ENCODE results near the gene ZNRF3. TPM values are rescaled to one million over a fixed set of nuclear protein-coding genes. Genes with fewer than 3 reads are reported as not detected.

The ZNRF3 gene
- total RNA-seq, 6 experiments from 2014 or later: 5.8 to 9.2 (median 6.9) TPM

- no peaks in the 10 kb centered on the region for H3K27me3 ChIP-seq
- no peaks in the 10 kb centered on the region for H3K4me1 ChIP-seq
- no peaks in the 10 kb centered on the region for H3K9me3 ChIP-seq
- DNase-seq (no peak), ATAC-seq (no peak)
- H3K27ac ChIP-seq: no peak overlapping the region
- H3K36me3 ChIP-seq: no peaks in the 10 kb centered on the region
- 71% methylated on average over 1 of the region's 1 CpG for WGBS (ENCODE audit: insufficient coverage, low coverage, low lambda C conversion rate, missing lambda C conversion rate)
- no peak for TF ChIP-seq POLR2A (IDR thresholded peaks at IDR 0.05)
- TF ChIP-seq CTCF (IDR thresholded peaks at IDR 0.05): no peak
- no peak overlapping the region for H3K4me3 ChIP-seq
- intact Hi-C loops (cut with DNase I): no loop called here
Measured at GRCh38 chr22:29103121-29103520, 219.7 kb downstream of the ZNRF3 start.

DNA sequence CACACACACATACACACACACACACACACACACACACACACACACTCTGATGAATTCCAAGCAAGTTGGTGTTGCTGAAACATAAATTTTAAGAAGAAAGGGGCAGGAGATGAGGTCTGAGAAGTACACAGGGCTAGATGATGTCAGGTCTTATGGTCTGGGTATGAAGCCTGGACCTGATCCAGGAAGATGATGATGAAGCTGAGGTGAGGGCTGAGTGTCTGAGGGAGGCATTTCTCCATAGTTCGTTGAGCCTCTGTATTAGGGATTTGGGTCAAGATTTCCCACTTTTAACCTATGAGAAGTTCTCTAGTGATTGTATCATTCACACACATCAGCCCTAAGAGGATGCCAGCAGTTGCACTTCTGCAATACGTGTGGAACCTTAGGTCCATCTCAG is 222.1 kb downstream of the ZNRF3 start:
- DNase-seq (no peak), ATAC-seq (peak in 1 of 4 donors; percentile 17)
- TF ChIP-seq POLR2A (IDR thresholded peaks at IDR 0.05) (no peak), CTCF (IDR thresholded peaks at IDR 0.05) (no peak)
- WGBS (ENCODE audit: insufficient coverage, low coverage, low lambda C conversion rate, missing lambda C conversion rate): 65% methylated on average over 2 of the region's 2 CpGs
- no peaks in the 10 kb centered on the region for H3K4me1 ChIP-seq
- H3K4me3 ChIP-seq: no peak overlapping the region
- intact Hi-C loops (cut with DNase I): no loop called here
- H3K9me3 ChIP-seq: no peaks in the 10 kb centered on the region
- H3K27ac ChIP-seq: no peak overlapping the region
- no peaks in the 10 kb centered on the region for H3K27me3 ChIP-seq
- H3K36me3 ChIP-seq: no peaks in the 10 kb centered on the region

- Histone ChIP-seq H3K9me3 (no peaks in the 10 kb centered on the region), H3K27me3 (no peaks in the 10 kb centered on the region), H3K4me3 (no peak overlapping the region), H3K4me1 (no peaks in the 10 kb centered on the region), H3K36me3 (no peaks in the 10 kb centered on the region), H3K27ac (no peak overlapping the region)
- ATAC-seq (no peak), DNase-seq (no peak)
- intact Hi-C loops (cut with DNase I): no loop called here
- TF ChIP-seq CTCF (IDR thresholded peaks at IDR 0.05): no peak
- WGBS (ENCODE audit: insufficient coverage, low coverage, low lambda C conversion rate, missing lambda C conversion rate): 61% methylated on average over 4 of the region's 4 CpGs
Measured at GRCh38 chr22:29106839-29107238, 223.5 kb downstream of the ZNRF3 start.

Small RNAs within 50 kb of the gene (small RNA-seq; reads per million reads assigned to genes)
- gene Z93930.1: 0 reads per million in 2 experiments

Other genes starting within 250 kb of the ZNRF3 start
- 10 to 100 TPM in 5 of 6 experiments, 1 to 10 TPM in 1; 9.4 to 38.3 (median 15.0) TPM for gene TTC28, start 203.7 kb upstream of the ZNRF3 start, total RNA-seq
- 1 to 10 TPM; 2.0 to 6.3 (median 4.2) TPM for gene CHEK2, start 141.8 kb upstream of the ZNRF3 start, total RNA-seq
- gene HSCB, start 141.5 kb upstream of the ZNRF3 start, total RNA-seq: 10 to 100 TPM; 11.6 to 29.0 (median 13.4) TPM
- 10 to 100 TPM; 15.3 to 24.4 (median 18.0) TPM for gene CCDC117, start 110.9 kb upstream of the ZNRF3 start, total RNA-seq
- 100 to 1,000 TPM; 298 to 624 (median 414) TPM for gene XBP1, start 83.0 kb upstream of the ZNRF3 start, total RNA-seq
- not detected for gene C22orf31, start 178.3 kb downstream of the ZNRF3 start, total RNA-seq
- gene KREMEN1, start 189.5 kb downstream of the ZNRF3 start, total RNA-seq: 1 to 10 TPM; 1.7 to 6.7 (median 3.0) TPM